ENCODE measurements around the gene CBX4. TPM values are rescaled to one million over a fixed set of nuclear protein-coding genes. Genes with fewer than 3 reads are reported as not detected.

The CBX4 gene
- total and polyA plus RNA-seq, 5 donors, result 19.8 to 32.6 (median 29.5) TPM

- Histone ChIP-seq H3K4me3 (ENCODE audit: low read length) (no peak overlapping the region), H3K27me3 (ENCODE audit: control insufficient read depth, insufficient read depth) (no peaks in the 10 kb centered on the region), H3K4me1 (ENCODE audit: control insufficient read depth, insufficient read depth, low read length) (peaks cover 10% of the 10 kb centered on the region), H3K9me3 (ENCODE audit: control insufficient read depth, low read length) (no peaks in the 10 kb centered on the region), H3K27ac (ENCODE audit: low read length) (no peak overlapping the region)
- intact Hi-C loops (cut with DNase I), result loop anchor here in 2 of 4 donors (5.0 kb wide), 2 partner anchors 34 to 151 kb away; no protein-coding TSS in a partner anchor
- WGBS, result 3% methylated on average over 19 of the region's 19 CpGs
- no peak for ATAC-seq
- DNase-seq, result no peak
Measured at GRCh38 chr17:79840989-79841286, 1.7 kb upstream of the CBX4 start.

- Histone ChIP-seq H3K9me3 (ENCODE audit: control insufficient read depth, low read length) (no peaks in the 10 kb centered on the region), H3K4me1 (ENCODE audit: control insufficient read depth, insufficient read depth, low read length) (peaks cover 10% of the 10 kb centered on the region), H3K27me3 (ENCODE audit: control insufficient read depth, insufficient read depth) (no peaks in the 10 kb centered on the region), H3K4me3 (ENCODE audit: low read length) (no peak overlapping the region), H3K27ac (ENCODE audit: low read length) (no peak overlapping the region)
- peak; percentile 86 to 95 (median 91) for DNase-seq
- 2% methylated on average over 74 of the region's 74 CpGs for WGBS
- ATAC-seq, result peak; percentile 3
- intact Hi-C loops (cut with DNase I), result loop anchor here in 2 of 4 donors (5.0 kb wide), 2 partner anchors 33 to 152 kb away; no protein-coding TSS in a partner anchor
Measured at GRCh38 chr17:79840269-79840988, 1.2 kb upstream of the CBX4 start.

- Histone ChIP-seq H3K4me3 (ENCODE audit: low read length) (peak overlapping the region; percentile 90), H3K4me1 (ENCODE audit: control insufficient read depth, insufficient read depth, low read length) (peaks cover 10% of the 10 kb centered on the region), H3K27ac (ENCODE audit: low read length) (peak overlapping the region; percentile 88), H3K9me3 (ENCODE audit: control insufficient read depth, low read length) (no peaks in the 10 kb centered on the region), H3K27me3 (ENCODE audit: control insufficient read depth, insufficient read depth) (no peaks in the 10 kb centered on the region)
- intact Hi-C loops (cut with DNase I), result loop anchor here in 1 of 4 donors (2.0 kb wide), 1 partner anchor 40 kb away; no protein-coding TSS in a partner anchor
- DNase-seq (peak; percentile 50 to 82 (median 79)), ATAC-seq (peak in 1 of 2 donors; percentile 3)
- WGBS, result under 1% methylated on average over 66 of the region's 67 CpGs
Measured at GRCh38 chr17:79838522-79839274, 542 bp downstream of the CBX4 start.

GRCh38 chr17:79837888-79838521 lies 1.2 kb downstream of the CBX4 start:
- peak overlapping the region; percentile 88 for H3K27ac ChIP-seq (ENCODE audit: low read length)
- intact Hi-C loops (cut with DNase I), result loop anchor here in 1 of 4 donors (2.0 kb wide), 1 partner anchor 39 kb away; no protein-coding TSS in a partner anchor
- peaks cover 10% of the 10 kb centered on the region for H3K4me1 ChIP-seq (ENCODE audit: control insufficient read depth, insufficient read depth, low read length)
- no peaks in the 10 kb centered on the region for H3K27me3 ChIP-seq (ENCODE audit: control insufficient read depth, insufficient read depth)
- no peaks in the 10 kb centered on the region for H3K9me3 ChIP-seq (ENCODE audit: control insufficient read depth, low read length)
- 2% methylated on average over 30 of the region's 30 CpGs for WGBS
- ATAC-seq (no peak), DNase-seq (peak; percentile 22 to 76 (median 70))
- H3K4me3 ChIP-seq (ENCODE audit: low read length), result peak overlapping the region; percentile 90

- ATAC-seq (peak; percentile 20 to 30), DNase-seq (peak; percentile 80 to 89 (median 88))
- Histone ChIP-seq H3K27me3 (ENCODE audit: control insufficient read depth, insufficient read depth) (no peaks in the 10 kb centered on the region), H3K27ac (ENCODE audit: low read length) (peak overlapping the region; percentile 25), H3K4me3 (ENCODE audit: low read length) (peak overlapping the region; percentile 90), H3K9me3 (ENCODE audit: control insufficient read depth, low read length) (no peaks in the 10 kb centered on the region), H3K4me1 (ENCODE audit: control insufficient read depth, insufficient read depth, low read length) (peaks cover 10% of the 10 kb centered on the region)
- intact Hi-C loops (cut with DNase I), result no loop called here
- 23% methylated on average over 41 of the region's 41 CpGs for WGBS
Measured at GRCh38 chr17:79836972-79837887, 2.0 kb downstream of the CBX4 start.

GRCh38 chr17:79836510-79836971 lies 2.7 kb downstream of the CBX4 start:
- intact Hi-C loops (cut with DNase I), result no loop called here
- H3K27ac ChIP-seq (ENCODE audit: low read length), result no peak overlapping the region
- no peaks in the 10 kb centered on the region for H3K27me3 ChIP-seq (ENCODE audit: control insufficient read depth, insufficient read depth)
- H3K4me3 ChIP-seq (ENCODE audit: low read length), result peak overlapping the region; percentile 90
- DNase-seq, result peak; percentile 38 to 69 (median 56)
- H3K9me3 ChIP-seq (ENCODE audit: control insufficient read depth, low read length), result no peaks in the 10 kb centered on the region
- peaks cover 10% of the 10 kb centered on the region for H3K4me1 ChIP-seq (ENCODE audit: control insufficient read depth, insufficient read depth, low read length)
- no peak for ATAC-seq
- 48% methylated on average over 18 of the region's 18 CpGs for WGBS

DNA sequence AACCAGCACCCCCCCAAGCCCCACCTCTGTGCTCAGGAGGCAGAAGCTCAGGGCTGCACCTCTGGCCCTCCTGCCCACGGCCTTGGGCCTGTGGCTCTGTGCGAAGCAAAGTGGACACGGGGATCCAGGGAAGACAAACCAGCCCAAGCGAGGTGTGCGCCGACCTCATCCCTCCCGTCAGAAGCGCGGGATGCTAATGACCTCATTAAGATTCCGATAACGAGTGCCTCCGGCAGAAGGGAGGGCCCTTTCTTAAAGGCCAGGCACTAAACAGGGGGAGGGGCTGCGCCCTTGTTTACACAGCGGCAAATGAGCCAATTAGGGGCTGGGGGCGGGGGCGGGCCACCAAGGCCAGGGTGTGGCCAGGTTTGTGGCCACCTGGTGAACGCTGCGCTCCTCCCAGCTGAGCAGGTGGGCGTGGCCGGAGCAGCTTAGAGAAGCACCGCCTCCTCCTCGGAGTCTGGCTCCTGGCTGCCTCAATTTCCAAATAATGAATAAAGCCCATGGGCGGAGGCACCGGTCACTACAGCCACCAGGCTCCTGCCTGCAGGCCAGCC lies 3.2 kb downstream of the CBX4 start:
- Histone ChIP-seq H3K27me3 (ENCODE audit: control insufficient read depth, insufficient read depth) (no peaks in the 10 kb centered on the region), H3K4me3 (ENCODE audit: low read length) (no peak overlapping the region), H3K9me3 (ENCODE audit: control insufficient read depth, low read length) (no peaks in the 10 kb centered on the region), H3K4me1 (ENCODE audit: control insufficient read depth, insufficient read depth, low read length) (peaks cover 12% of the 10 kb centered on the region), H3K27ac (ENCODE audit: low read length) (no peak overlapping the region)
- ATAC-seq (no peak), DNase-seq (peak in 2 of 3 donors; percentile 22 to 67)
- 84% methylated on average over 24 of the region's 24 CpGs for WGBS
- intact Hi-C loops (cut with DNase I), result no loop called here

- Histone ChIP-seq H3K27ac (ENCODE audit: low read length) (no peak overlapping the region), H3K4me1 (ENCODE audit: control insufficient read depth, insufficient read depth, low read length) (peaks cover 12% of the 10 kb centered on the region), H3K27me3 (ENCODE audit: control insufficient read depth, insufficient read depth) (no peaks in the 10 kb centered on the region), H3K4me3 (ENCODE audit: low read length) (no peak overlapping the region), H3K9me3 (ENCODE audit: control insufficient read depth, low read length) (no peaks in the 10 kb centered on the region)
- 81% methylated on average over 13 of the region's 13 CpGs for WGBS
- intact Hi-C loops (cut with DNase I), result no loop called here
- ATAC-seq (no peak), DNase-seq (no peak)
Measured at GRCh38 chr17:79835470-79835899, 3.8 kb downstream of the CBX4 start.

- no peaks in the 10 kb centered on the region for H3K27me3 ChIP-seq (ENCODE audit: control insufficient read depth, insufficient read depth)
- peak in 2 of 3 donors; percentile 63 to 78 for DNase-seq
- no peak for ATAC-seq
- H3K4me1 ChIP-seq (ENCODE audit: control insufficient read depth, insufficient read depth, low read length), result peaks cover 11% of the 10 kb centered on the region
- intact Hi-C loops (cut with DNase I), result no loop called here
- H3K9me3 ChIP-seq (ENCODE audit: control insufficient read depth, low read length), result no peaks in the 10 kb centered on the region
- no peak overlapping the region for H3K27ac ChIP-seq (ENCODE audit: low read length)
- no peak overlapping the region for H3K4me3 ChIP-seq (ENCODE audit: low read length)
- WGBS, result 86% methylated on average over 61 of the region's 61 CpGs
Measured at GRCh38 chr17:79834565-79835469, 4.4 kb downstream of the CBX4 start.

Measured in right cardiac atrium (tissue), 5 donors.